Measurements from ENCODE around the gene BUD13.

The BUD13 gene

DNA sequence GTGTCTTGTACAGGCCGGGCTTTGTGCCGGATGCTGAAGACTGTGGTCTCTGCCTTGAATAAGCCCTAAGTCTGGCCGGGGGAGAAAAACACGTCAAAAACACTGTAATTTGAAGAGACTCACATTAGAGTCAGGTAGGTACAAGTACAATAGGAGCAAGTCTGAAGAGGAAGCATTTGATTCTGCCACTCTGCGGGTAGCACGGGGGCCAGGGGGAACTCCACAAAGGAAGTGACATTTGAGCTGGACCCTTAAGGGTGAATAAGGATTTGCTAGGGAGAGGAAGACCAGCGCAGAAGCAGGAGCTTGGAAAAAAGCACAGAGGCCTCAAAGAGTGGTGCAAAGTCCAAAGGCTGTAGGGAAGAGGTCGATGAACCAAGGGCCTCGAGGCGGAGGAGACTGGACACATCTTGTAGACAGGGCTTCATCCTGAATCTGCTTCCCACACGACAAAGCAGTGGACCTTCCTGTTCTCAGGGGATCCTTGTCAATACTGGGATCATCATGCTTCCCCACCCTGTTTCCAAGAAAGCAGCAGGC is 38.7 kb downstream of the BUD13 start:
- Histone ChIP-seq H3K9me3 (ENCODE audit: insufficient read depth, low read depth, low read length) (no peaks in the 10 kb centered on the region), H3K4me3 (ENCODE audit: low read length) (no peak overlapping the region), H3K9ac (ENCODE audit: low read depth, low read length) (no peak overlapping the region), H3K27me3 (ENCODE audit: insufficient read depth, low read length) (no peaks in the 10 kb centered on the region), H3K36me3 (ENCODE audit: insufficient read depth, low read depth, low read length) (no peaks in the 10 kb centered on the region), H3K27ac (ENCODE audit: low read length) (no peak overlapping the region), H3K4me1 (ENCODE audit: insufficient read depth, low read length) (peaks cover 14% of the 10 kb centered on the region)

DNA sequence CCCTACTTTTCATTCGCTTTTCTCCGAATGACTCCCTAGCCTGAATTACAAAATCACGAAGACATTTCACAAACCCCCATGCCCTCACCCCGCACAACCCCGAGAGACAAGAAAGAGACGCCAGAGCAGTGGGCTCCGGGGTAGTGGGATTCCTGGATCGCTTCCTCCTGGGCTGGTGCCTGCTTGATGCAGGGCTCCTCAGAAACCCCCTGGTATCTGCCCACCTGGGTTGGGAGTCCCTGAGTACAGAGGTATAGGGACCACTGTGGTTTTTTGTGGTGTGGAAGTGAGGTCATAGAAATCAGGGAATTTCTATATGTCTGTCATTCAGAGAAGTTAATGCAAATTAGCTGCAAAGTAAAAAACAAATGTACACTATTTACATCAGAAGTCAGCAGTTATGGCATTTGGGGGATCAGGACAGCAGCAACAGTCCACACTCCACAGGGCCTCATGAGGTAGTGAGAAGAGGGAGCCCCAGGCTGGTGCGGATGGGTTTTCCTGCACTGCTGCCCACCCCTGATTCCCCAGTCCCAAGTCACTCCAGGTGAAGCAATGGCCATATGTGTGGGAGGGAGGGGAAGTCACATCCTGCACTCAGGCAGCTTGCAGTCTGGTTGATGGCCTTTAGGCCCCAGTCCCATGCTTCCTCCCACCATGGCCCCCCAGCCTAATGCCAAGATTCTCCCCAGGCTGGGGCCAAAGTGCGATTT is 39.6 kb downstream of the BUD13 start:
- Histone ChIP-seq H3K27ac (ENCODE audit: low read length) (no peak overlapping the region), H3K27me3 (ENCODE audit: insufficient read depth, low read length) (no peaks in the 10 kb centered on the region), H3K4me3 (ENCODE audit: low read length) (no peak overlapping the region), H3K9me3 (ENCODE audit: insufficient read depth, low read depth, low read length) (no peaks in the 10 kb centered on the region), H3K36me3 (ENCODE audit: insufficient read depth, low read depth, low read length) (no peaks in the 10 kb centered on the region), H3K4me1 (ENCODE audit: insufficient read depth, low read length) (peaks cover 14% of the 10 kb centered on the region), H3K9ac (ENCODE audit: low read depth, low read length) (no peak overlapping the region)

DNA sequence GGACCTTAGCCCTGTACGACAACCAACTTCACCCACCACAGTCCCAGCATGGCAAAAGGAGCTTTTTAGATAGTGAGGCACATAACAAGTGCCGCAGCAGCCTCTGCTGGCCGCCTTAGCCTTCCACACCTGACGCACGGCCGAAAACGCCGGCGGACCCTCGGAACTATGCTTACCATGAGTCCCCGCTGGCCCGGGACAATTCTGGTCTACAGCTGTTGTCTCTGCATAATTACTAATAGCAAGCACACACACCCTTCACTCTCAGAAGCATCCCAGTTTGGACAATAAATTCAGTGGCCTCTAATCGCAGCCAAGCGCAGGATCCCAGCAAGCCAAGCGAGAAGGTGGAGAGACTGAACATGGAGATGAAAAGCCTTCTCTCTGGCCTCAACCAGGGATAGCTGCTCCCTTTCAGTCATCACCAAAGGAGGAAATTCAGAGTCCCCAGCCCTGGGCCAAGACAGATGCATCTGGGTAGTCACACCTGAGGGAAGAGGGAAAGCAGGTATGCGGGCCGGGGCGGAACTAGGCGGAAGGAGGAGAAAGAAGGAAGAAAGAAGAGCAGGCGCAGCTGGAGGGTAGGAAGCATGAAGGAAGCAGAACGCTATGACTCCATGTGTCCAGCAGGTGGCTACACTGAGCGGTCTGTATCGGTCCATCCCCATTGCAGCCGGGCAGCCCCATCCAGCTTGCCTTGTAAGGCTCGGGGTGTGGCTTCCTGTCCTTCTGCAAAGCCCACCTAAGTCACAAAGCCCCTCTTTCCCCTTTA is 40.3 kb downstream of the BUD13 start:
- peak overlapping the region; percentile 62 for H3K4me3 ChIP-seq (ENCODE audit: low read length)
- H3K9ac ChIP-seq (ENCODE audit: low read depth, low read length) = peak overlapping the region; percentile 37; the same call in 1 of the 2 replicates
- H3K27me3 ChIP-seq (ENCODE audit: insufficient read depth, low read length) = no peaks in the 10 kb centered on the region
- H3K36me3 ChIP-seq (ENCODE audit: insufficient read depth, low read depth, low read length) = no peaks in the 10 kb centered on the region
- peaks cover 14% of the 10 kb centered on the region for H3K4me1 ChIP-seq (ENCODE audit: insufficient read depth, low read length)
- H3K27ac ChIP-seq (ENCODE audit: low read length) = no peak overlapping the region
- no peaks in the 10 kb centered on the region for H3K9me3 ChIP-seq (ENCODE audit: insufficient read depth, low read depth, low read length)

DNA sequence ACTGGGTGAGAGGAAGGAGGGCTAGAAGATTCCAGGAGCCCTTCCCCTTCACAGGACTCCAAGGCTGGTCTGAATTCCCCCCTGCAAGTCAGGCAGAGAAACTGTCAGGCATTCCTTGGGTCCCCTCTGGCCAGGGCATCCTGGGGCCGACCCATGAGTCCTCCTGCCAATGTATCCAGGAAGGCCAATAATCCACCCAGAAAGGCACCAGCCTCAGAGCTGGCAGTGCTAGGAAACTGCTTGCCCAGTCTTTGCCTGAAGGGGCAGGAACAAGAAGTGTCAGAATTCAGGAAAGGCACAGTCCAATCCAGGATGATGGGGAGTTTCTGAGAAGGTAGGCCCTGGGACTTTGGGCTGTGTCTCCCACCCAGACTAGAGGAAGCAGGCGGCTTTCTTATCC is 41.0 kb downstream of the BUD13 start:
- no peaks in the 10 kb centered on the region for H3K27me3 ChIP-seq (ENCODE audit: insufficient read depth, low read length)
- H3K27ac ChIP-seq (ENCODE audit: low read length) = no peak overlapping the region
- H3K9me3 ChIP-seq (ENCODE audit: insufficient read depth, low read depth, low read length) = no peaks in the 10 kb centered on the region
- H3K4me1 ChIP-seq (ENCODE audit: insufficient read depth, low read length) = peaks cover 14% of the 10 kb centered on the region
- peak overlapping the region; percentile 62; the same call in 1 of the 2 replicates for H3K4me3 ChIP-seq (ENCODE audit: low read length)
- H3K9ac ChIP-seq (ENCODE audit: low read depth, low read length) = no peak overlapping the region; the same call in 1 of the 2 replicates
- no peaks in the 10 kb centered on the region for H3K36me3 ChIP-seq (ENCODE audit: insufficient read depth, low read depth, low read length)

DNA sequence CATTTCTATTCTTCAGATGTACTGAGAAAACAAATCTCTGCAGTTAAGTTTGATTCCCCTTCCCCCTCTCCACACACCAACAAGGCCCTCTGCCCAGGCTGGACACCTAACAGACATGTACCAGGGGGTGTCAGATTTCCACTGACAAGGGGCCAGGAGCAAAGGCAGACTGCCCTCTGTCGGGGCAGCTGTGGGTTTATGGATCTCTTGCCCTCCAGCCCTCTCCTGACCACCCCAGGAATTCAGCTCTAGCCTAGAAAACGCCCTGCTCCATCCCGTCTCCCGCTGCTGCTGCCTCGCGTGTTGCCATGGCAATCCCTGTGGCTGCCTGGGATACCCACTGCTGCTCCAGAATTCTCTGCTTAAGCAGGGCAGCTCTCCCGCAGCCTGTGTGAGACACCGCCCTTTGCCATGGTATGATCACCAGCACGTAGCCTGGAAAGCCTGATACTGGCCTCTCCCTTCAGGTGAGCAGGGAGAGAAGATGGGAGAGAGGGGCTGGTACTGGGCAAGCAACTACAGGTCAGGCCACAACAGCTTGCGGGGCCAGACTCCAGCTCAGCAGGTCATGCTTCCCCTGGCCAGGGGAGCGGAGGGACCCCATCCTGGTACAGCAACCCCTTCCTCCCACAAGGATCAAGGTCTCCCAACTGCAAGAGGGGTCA is 41.6 kb downstream of the BUD13 start:
- Histone ChIP-seq H3K27ac (ENCODE audit: low read length) (no peak overlapping the region), H3K4me3 (ENCODE audit: low read length) (peak overlapping the region; percentile 21; the same call in 1 of the 2 replicates), H3K9ac (ENCODE audit: low read depth, low read length) (no peak overlapping the region), H3K27me3 (ENCODE audit: insufficient read depth, low read length) (no peaks in the 10 kb centered on the region), H3K4me1 (ENCODE audit: insufficient read depth, low read length) (peaks cover 14% of the 10 kb centered on the region), H3K9me3 (ENCODE audit: insufficient read depth, low read depth, low read length) (no peaks in the 10 kb centered on the region), H3K36me3 (ENCODE audit: insufficient read depth, low read depth, low read length) (no peaks in the 10 kb centered on the region)

DNA sequence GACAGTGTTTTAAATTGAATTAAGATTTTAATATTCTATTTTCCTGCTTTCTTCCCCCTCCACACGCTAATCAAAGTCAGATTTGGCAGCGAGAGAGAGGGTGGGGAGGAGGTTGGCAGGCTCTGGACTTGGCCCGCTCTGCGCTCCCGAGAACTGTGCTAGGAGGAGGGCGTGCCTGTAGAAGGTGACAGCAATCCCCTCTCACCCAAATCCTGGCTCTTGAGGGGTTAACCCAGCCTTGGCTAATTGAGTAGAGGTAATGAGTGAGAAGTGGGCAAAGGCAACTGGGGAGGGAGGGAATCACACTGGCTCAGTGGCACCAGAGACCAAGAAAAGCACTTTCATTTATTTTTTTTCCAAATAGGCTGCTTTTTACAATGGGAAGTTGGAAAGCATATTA is 42.2 kb downstream of the BUD13 start:
- Histone ChIP-seq H3K9ac (ENCODE audit: low read depth, low read length) (no peak overlapping the region), H3K36me3 (ENCODE audit: insufficient read depth, low read depth, low read length) (no peaks in the 10 kb centered on the region), H3K9me3 (ENCODE audit: insufficient read depth, low read depth, low read length) (no peaks in the 10 kb centered on the region), H3K4me3 (ENCODE audit: low read length) (peak overlapping the region; percentile 21; the same call in 1 of the 2 replicates), H3K27ac (ENCODE audit: low read length) (no peak overlapping the region), H3K4me1 (ENCODE audit: insufficient read depth, low read length) (peaks cover 17% of the 10 kb centered on the region), H3K27me3 (ENCODE audit: insufficient read depth, low read length) (no peaks in the 10 kb centered on the region)

DNA sequence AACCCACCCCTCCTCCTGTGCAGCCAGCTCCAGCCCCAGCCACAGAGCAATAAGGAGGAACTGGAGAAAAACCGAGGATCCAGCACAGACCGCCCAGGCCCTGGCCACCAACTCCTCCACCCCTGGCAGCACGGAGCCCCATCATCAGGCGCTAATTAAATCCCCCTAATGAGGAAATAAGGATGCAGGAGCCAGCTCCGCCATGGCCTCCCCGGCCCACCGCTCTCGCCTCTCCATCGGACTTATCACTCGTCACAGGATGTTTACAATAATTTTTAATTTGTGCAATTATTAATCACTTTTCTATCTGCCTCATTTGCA is 42.6 kb downstream of the BUD13 start:
- peaks cover 17% of the 10 kb centered on the region for H3K4me1 ChIP-seq (ENCODE audit: insufficient read depth, low read length)
- H3K27me3 ChIP-seq (ENCODE audit: insufficient read depth, low read length) = no peaks in the 10 kb centered on the region
- H3K36me3 ChIP-seq (ENCODE audit: insufficient read depth, low read depth, low read length) = no peaks in the 10 kb centered on the region
- H3K4me3 ChIP-seq (ENCODE audit: low read length) = no peak overlapping the region
- H3K9me3 ChIP-seq (ENCODE audit: insufficient read depth, low read depth, low read length) = no peaks in the 10 kb centered on the region
- no peak overlapping the region for H3K9ac ChIP-seq (ENCODE audit: low read depth, low read length)
- H3K27ac ChIP-seq (ENCODE audit: low read length) = no peak overlapping the region

DNA sequence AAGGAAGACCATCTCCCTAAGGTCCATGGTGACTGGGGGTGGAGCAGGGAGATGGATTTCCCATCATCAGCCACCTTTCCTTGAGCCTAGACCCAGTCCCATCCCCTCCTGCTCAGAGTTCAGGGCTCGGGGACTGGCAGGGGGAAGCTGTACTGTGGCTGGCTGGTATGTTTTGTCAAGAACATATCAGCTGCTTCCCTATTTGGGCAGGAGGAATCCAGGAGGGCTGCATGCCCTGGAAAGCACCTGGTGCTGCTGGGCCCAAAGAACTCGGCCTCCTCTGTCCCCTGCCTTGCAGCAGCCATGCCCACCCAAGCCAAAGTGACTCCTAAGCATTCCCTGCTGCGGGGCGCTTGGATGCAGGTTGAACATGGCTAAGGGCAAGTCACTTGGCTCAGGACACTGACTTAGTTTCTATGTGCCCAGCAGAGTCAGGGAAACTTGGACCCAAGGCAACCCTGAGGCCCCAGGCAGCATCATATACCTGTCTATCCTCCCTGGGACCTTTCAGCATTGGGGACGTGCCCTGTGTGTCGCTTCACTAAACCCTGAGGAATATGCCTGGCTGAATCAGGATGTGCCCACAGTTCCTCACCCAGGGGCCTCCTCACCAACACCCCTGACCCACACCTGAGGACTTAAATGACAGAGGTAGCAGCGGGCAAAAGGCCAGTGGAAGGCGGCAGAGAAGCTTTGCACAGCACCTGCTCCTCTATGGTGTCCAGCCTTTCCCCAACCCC is 43.1 kb downstream of the BUD13 start:
- no peak overlapping the region for H3K4me3 ChIP-seq (ENCODE audit: low read length)
- H3K9me3 ChIP-seq (ENCODE audit: insufficient read depth, low read depth, low read length) = no peaks in the 10 kb centered on the region
- H3K36me3 ChIP-seq (ENCODE audit: insufficient read depth, low read depth, low read length) = no peaks in the 10 kb centered on the region
- H3K27ac ChIP-seq (ENCODE audit: low read length) = no peak overlapping the region
- no peaks in the 10 kb centered on the region for H3K27me3 ChIP-seq (ENCODE audit: insufficient read depth, low read length)
- H3K9ac ChIP-seq (ENCODE audit: low read depth, low read length) = no peak overlapping the region
- H3K4me1 ChIP-seq (ENCODE audit: insufficient read depth, low read length) = peaks cover 17% of the 10 kb centered on the region

DNA sequence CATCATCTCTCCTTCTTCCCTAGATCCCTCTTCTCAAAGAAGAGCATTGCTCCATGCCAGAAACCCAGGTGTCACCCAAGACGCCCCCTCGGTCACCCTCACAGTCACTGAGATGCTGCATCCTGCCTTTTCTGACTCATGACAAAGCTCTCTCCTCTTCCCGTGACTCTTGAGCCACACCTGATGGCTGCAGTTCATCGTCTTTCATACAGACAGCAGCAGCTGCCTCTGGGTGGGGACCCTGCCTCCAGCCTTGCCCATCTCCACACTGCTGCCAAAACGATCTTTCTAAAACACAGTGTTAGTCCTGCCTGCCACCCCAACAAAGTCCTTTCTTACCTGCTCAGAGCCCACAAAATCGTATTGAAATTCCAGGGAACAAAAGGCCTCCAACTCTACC is 44.8 kb downstream of the BUD13 start:
- H3K4me3 ChIP-seq (ENCODE audit: low read length) = no peak overlapping the region
- peaks cover 17% of the 10 kb centered on the region for H3K4me1 ChIP-seq (ENCODE audit: insufficient read depth, low read length)
- H3K36me3 ChIP-seq (ENCODE audit: insufficient read depth, low read depth, low read length) = no peaks in the 10 kb centered on the region
- H3K27ac ChIP-seq (ENCODE audit: low read length) = no peak overlapping the region
- H3K27me3 ChIP-seq (ENCODE audit: insufficient read depth, low read length) = no peaks in the 10 kb centered on the region
- H3K9me3 ChIP-seq (ENCODE audit: insufficient read depth, low read depth, low read length) = no peaks in the 10 kb centered on the region
- H3K9ac ChIP-seq (ENCODE audit: low read depth, low read length) = no peak overlapping the region

DNA sequence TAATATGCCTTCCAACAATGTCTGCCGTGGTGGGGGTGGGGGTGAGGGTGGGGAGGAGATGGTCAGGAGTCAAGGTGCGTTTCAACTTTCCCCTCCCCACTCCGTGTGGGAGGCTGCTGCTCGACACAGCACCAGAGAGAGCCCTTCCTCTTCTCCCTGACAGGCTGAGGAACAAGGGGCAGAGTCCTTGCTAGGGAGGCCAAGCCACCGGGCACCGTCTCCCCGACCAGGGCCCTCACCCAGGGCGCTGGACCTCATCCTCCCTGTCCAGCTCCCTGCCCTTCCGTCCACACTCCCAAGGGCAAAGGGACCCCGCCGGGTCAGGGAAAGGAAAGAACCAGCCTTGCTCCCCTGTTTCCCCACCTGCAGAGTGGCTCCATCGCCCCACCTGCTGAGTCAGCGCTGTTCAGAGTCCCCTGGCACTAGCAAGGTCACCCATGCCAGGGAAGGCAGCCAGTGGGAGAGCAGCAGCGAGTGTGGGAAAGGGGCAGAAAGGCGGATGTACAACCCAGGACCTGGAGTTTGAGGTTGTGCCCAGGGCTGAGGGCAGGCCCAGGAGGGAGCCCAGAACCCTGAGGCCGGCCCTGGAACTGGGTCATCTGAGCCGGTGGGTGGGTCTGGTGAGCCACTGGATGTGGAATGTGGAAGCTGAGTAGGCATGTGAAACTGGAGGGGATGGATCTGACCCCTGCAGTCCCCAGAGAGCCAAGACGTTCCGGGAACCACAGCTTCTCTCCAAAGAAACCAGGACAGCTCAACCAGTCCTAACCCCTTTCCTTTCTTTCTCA is 47.2 kb downstream of the BUD13 start:
- no peak overlapping the region for H3K9ac ChIP-seq (ENCODE audit: low read depth, low read length)
- H3K4me3 ChIP-seq (ENCODE audit: low read length) = no peak overlapping the region
- H3K4me1 ChIP-seq (ENCODE audit: insufficient read depth, low read length) = peaks cover 4% of the 10 kb centered on the region; the same call in 1 of the 2 replicates
- no peaks in the 10 kb centered on the region for H3K9me3 ChIP-seq (ENCODE audit: insufficient read depth, low read depth, low read length)
- no peak overlapping the region for H3K27ac ChIP-seq (ENCODE audit: low read length)
- no peaks in the 10 kb centered on the region for H3K27me3 ChIP-seq (ENCODE audit: insufficient read depth, low read length)
- no peaks in the 10 kb centered on the region for H3K36me3 ChIP-seq (ENCODE audit: insufficient read depth, low read depth, low read length)

Data from iPS-20b (cell line).